SK-N-SH (cell line): ENCODE data around the gene ZGLP1. TPM values are rescaled to one million over a fixed set of nuclear protein-coding genes. Genes with fewer than 3 reads are reported as not detected.

ENCODE experiments used
- CTCF ChIA-PET: fragments of 300-600, 350-600 bp; formaldehyde crosslinking; extraction: SDS; loops from one replicate; lab custom pipeline; 2021; lab: Yijun Ruan, JAX
- POLR2A ChIA-PET: fragments of 350-600 bp; sonication (Branson Sonifier 250); formaldehyde crosslinking; extraction: SDS; loops from one replicate; lab custom pipeline; 2020; ENCODE audit warnings: antibody characterized with exemption, inconsistent platforms; lab: Yijun Ruan, JAX
- DNase-seq: peaks from one replicate; pipeline ENCODE4 v3.0.0; 2012
- H2AFZ ChIP-seq: fragments of 200-600 bp; sonication (generic); 2 replicates; pipeline ENCODE4 v1.8.1; 2016; ENCODE audit warnings: antibody characterized with exemption, mild to moderate bottlenecking, low read depth
- H3F3A ChIP-seq: fragments of 200-600 bp; sonication (generic); replicated peaks from 2 replicates; pipeline ENCODE3; 2016; ENCODE audit warnings: antibody characterized with exemption, mild to moderate bottlenecking; ENCODE audit not compliant: insufficient read depth
- H3K27ac ChIP-seq, 2 experiments: fragments of 200-500 bp in 1 of 2; fragments of 200-600 bp in 1 of 2; sonication (Bioruptor generic) in 1 of 2; sonication (generic), shearing (Covaris generic) in 1 of 2; 2 replicates each; pipeline versions ENCODE4 v1.5.1 to v1.6.1; 2014 to 2016; ENCODE audit warnings: low read depth in 2 of 2, inconsistent platforms in 1 of 2, low read length in 1 of 2, mild to moderate bottlenecking in 1 of 2, mixed read lengths in 1 of 2
- H3K27me3 ChIP-seq: fragments of 200-600 bp; sonication (generic), shearing (Covaris generic); 2 replicates; pipeline ENCODE4 v1.6.1; 2016; ENCODE audit warnings: mixed run types; ENCODE audit not compliant: insufficient read depth
- H3K36me3 ChIP-seq, 2 experiments: fragments of 200-500 bp in 1 of 2; fragments of 200-600 bp in 1 of 2; sonication (Bioruptor generic) in 1 of 2; sonication (generic) in 1 of 2; replicated peaks in 1 of 2; 2 replicates each; pipeline versions ENCODE3 to v1.5.1; 2014 to 2016; ENCODE audit warnings: low read length in 1 of 2, mild to moderate bottlenecking in 1 of 2; ENCODE audit not compliant: insufficient read depth in 2 of 2, control insufficient read depth in 1 of 2
- H3K4me1 ChIP-seq, 2 experiments: fragments of 200-500 bp in 1 of 2; fragments of 200-600 bp in 1 of 2; sonication (Bioruptor generic) in 1 of 2; sonication (generic), shearing (Covaris generic) in 1 of 2; 2 replicates each; pipeline versions ENCODE4 v1.5.1 to v1.6.1; 2014 to 2016; ENCODE audit warnings: low read depth in 1 of 2, low read length in 1 of 2, mixed run types in 1 of 2; ENCODE audit not compliant: insufficient read depth in 2 of 2, control insufficient read depth in 1 of 2
- H3K4me2 ChIP-seq: fragments of 200-600 bp; sonication (generic), shearing (Covaris generic); 2 replicates; pipeline ENCODE4 v1.6.1; 2017; ENCODE audit warnings: mixed run types
- H3K4me3 ChIP-seq, 2 experiments: fragments of 200-500 bp in 1 of 2; fragments of 200-600 bp in 1 of 2; sonication (Bioruptor generic) in 1 of 2; sonication (generic), shearing (Covaris generic) in 1 of 2; 2 replicates each; pipeline versions ENCODE4 v1.5.1 to v1.8.1; 2014 to 2016; ENCODE audit warnings: low read depth in 2 of 2, inconsistent platforms in 1 of 2, low read length in 1 of 2, mild to moderate bottlenecking in 1 of 2, mixed read lengths in 1 of 2, moderate library complexity in 1 of 2
- H3K79me2 ChIP-seq: fragments of 200-600 bp; sonication (generic); 2 replicates; pipeline ENCODE4 v1.8.1; 2017; ENCODE audit warnings: mild to moderate bottlenecking; ENCODE audit not compliant: insufficient read depth
- H3K9ac ChIP-seq: fragments of 200-600 bp; sonication (generic); 2 replicates; pipeline ENCODE4 v1.6.1; 2017; ENCODE audit warnings: mixed run types
- H3K9me2 ChIP-seq: fragments of 200-600 bp; sonication (generic); 2 replicates; pipeline ENCODE4 v1.6.1; 2017; ENCODE audit warnings: mixed run types
- H3K9me3 ChIP-seq: fragments of 200-600 bp; sonication (generic); 2 replicates; pipeline ENCODE4 v1.6.1; 2017; ENCODE audit warnings: mixed run types, mild to moderate bottlenecking, moderate library complexity
- H4K20me1 ChIP-seq: fragments of 200-600 bp; sonication (generic); 2 replicates; pipeline ENCODE4 v1.6.1; 2017; ENCODE audit warnings: mild to moderate bottlenecking, mixed run types; ENCODE audit not compliant: insufficient read depth
- CHD2 ChIP-seq: fragments of 150-350 bp; IDR thresholded peaks from 2 replicates; pipeline ENCODE4 v1.6.1; 2018; ENCODE audit warnings: low read length; ENCODE audit not compliant: partially characterized antibody
- ELF1 ChIP-seq: IDR thresholded peaks from 2 replicates; pipeline ENCODE4 v1.4.0; 2012
- EP300 ChIP-seq, 2 experiments: IDR thresholded peaks; 2 replicates each; pipeline versions ENCODE4 v1.4.0 to v1.6.1; 2012; ENCODE audit warnings: borderline replicate concordance in 1 of 2, low read depth in 1 of 2, low read length in 1 of 2
- FOSL2 ChIP-seq: IDR thresholded peaks from 2 replicates; pipeline ENCODE4 v1.4.0; 2012; ENCODE audit warnings: low read depth, mild to moderate bottlenecking, moderate library complexity, borderline replicate concordance
- FOXJ3 ChIP-seq: sonication (generic); formaldehyde crosslinking; IDR thresholded peaks from 2 replicates; pipeline ENCODE4 v1.5.1; 2020; ENCODE audit warnings: mild to moderate bottlenecking, missing genetic modification reagents
- FOXM1 ChIP-seq: IDR thresholded peaks from 2 replicates; pipeline ENCODE4 v1.4.0; 2012; ENCODE audit warnings: low read depth, mild to moderate bottlenecking
- GABPA ChIP-seq: IDR thresholded peaks from 2 replicates; pipeline ENCODE4 v1.4.0; 2012; ENCODE audit warnings: low read depth, mild to moderate bottlenecking
- JUND ChIP-seq: IDR thresholded peaks from 2 replicates; pipeline ENCODE4 v1.4.0; 2012
- MAX ChIP-seq: IDR thresholded peaks from 2 replicates; pipeline ENCODE4 v1.4.0; 2012; ENCODE audit warnings: low read depth
- MEF2A ChIP-seq: IDR thresholded peaks from 2 replicates; pipeline ENCODE4 v1.4.0; 2012; ENCODE audit warnings: low read depth, borderline replicate concordance
- NFIC ChIP-seq: IDR thresholded peaks from 2 replicates; pipeline ENCODE4 v1.4.0; 2012; ENCODE audit warnings: borderline replicate concordance
- NRF1 ChIP-seq: IDR thresholded peaks from 2 replicates; pipeline ENCODE4 v1.6.1; 2012; ENCODE audit warnings: low read depth, mild to moderate bottlenecking, low read length
- RCOR1 ChIP-seq: fragments of 150-350 bp; IDR thresholded peaks from 2 replicates; pipeline ENCODE4 v1.6.1; 2017; ENCODE audit warnings: antibody characterized with exemption, low read length
- REST ChIP-seq: IDR thresholded peaks from 2 replicates; pipeline ENCODE4 v1.6.1; 2012; ENCODE audit warnings: mild to moderate bottlenecking, low read depth, low read length, moderate library complexity
- USF2 ChIP-seq: fragments of 150-350 bp; IDR thresholded peaks from 2 replicates; pipeline ENCODE4 v1.6.1; 2017; ENCODE audit warnings: antibody characterized with exemption, low read length, low read depth, borderline replicate concordance
- YY1 ChIP-seq: IDR thresholded peaks from 2 replicates; pipeline ENCODE4 v1.4.0; 2012; ENCODE audit warnings: low read depth, mild to moderate bottlenecking
- ZBTB33 ChIP-seq: IDR thresholded peaks from 2 replicates; pipeline ENCODE4 v1.4.0; 2012; ENCODE audit warnings: low read depth, borderline replicate concordance
- WGBS: methylation state at CpG from one replicate; pipeline ENCODE4 v1.1.6; 2017; ENCODE audit warnings: low lambda C conversion rate; 5-methylcytosine and 5-hydroxymethylcytosine counted together
- polyA plus RNA-seq, 3 experiments: library from polyadenylated mRNA; depleted of rRNA; stranded (reverse); fragments of >200 nt; gene quantifications; 2 replicates each; pipeline ENCODE4 v1.2.3, GENCODE V29; 2012

The ZGLP1 gene
- polyA plus RNA-seq, 1 of the 3 experiments (the other 2 are of a cell fraction), result 1.8 TPM

- H3K9ac ChIP-seq, result no peak overlapping the region
- H3K79me2 ChIP-seq, result no peaks in the 10 kb centered on the region
- no peaks in the 10 kb centered on the region for H3K4me1 ChIP-seq
- no peaks in the 10 kb centered on the region for H3K27me3 ChIP-seq
- POLR2A ChIA-PET, result no interaction called here
- H3K4me2 ChIP-seq, result no peak overlapping the region
- no peaks in the 10 kb centered on the region for H4K20me1 ChIP-seq
- no peak overlapping the region for H2AFZ ChIP-seq
- H3K9me2 ChIP-seq, result no peaks in the 10 kb centered on the region
- no peak overlapping the region for H3K4me3 ChIP-seq
- CTCF ChIA-PET, result interaction anchor here (0.6 to 4.9 kb wide), 8 partner anchors 10 to 754 kb away, joined by 3 to 38 read pairs (median 4); partner anchors contain the start of genes ICAM1, ICAM5 and RAVER1
- H3K36me3 ChIP-seq, result no peaks in the 10 kb centered on the region
- WGBS, result 89% methylated on average over 5 of the region's 5 CpGs
- H3K27ac ChIP-seq, result no peak overlapping the region
- DNase-seq, result no peak
- no peaks in the 10 kb centered on the region for H3K9me3 ChIP-seq
- peaks cover 5% of the 10 kb centered on the region for H3F3A ChIP-seq
- TF ChIP-seq NRF1 (no peak), NFIC (no peak), ELF1 (no peak), ZBTB33 (no peak), REST (no peak), FOXJ3 (CRISPR knock-in tag) (no peak), FOSL2 (no peak), EP300 (IDR thresholded peaks at IDR 0.05; ENCODE audit: borderline replicate concordance in 1 of 2, low read depth in 1 of 2, low read length in 1 of 2) (no peak), RCOR1 (no peak), FOXM1 (no peak)
- TF ChIP-seq, all 33 proteins: peak for 0
Measured at GRCh38 chr19:10279737-10280442, 29.7 kb downstream of the ZGLP1 start.

GRCh38 chr19:10278935-10279334, 30.7 kb downstream of the ZGLP1 start:
- Histone ChIP-seq H3K79me2 (no peaks in the 10 kb centered on the region), H3K4me3 (no peak overlapping the region), H3K36me3 (no peaks in the 10 kb centered on the region), H3K9ac (no peak overlapping the region), H3K9me2 (no peaks in the 10 kb centered on the region), H3F3A (peaks cover 5% of the 10 kb centered on the region), H2AFZ (no peak overlapping the region), H3K27ac (no peak overlapping the region), H3K4me2 (no peak overlapping the region), H4K20me1 (no peaks in the 10 kb centered on the region), H3K9me3 (no peaks in the 10 kb centered on the region), H3K4me1 (no peaks in the 10 kb centered on the region), H3K27me3 (no peaks in the 10 kb centered on the region)
- DNase-seq, result no peak
- 91% methylated on average over 1 of the region's 1 CpG for WGBS
- ChIA-PET POLR2A (no interaction called here), CTCF (interaction anchor here (1.2 to 4.9 kb wide), 6 partner anchors 9 to 110 kb away, joined by 3 to 38 read pairs (median 5); partner anchors contain the start of genes ICAM1, ICAM5 and RAVER1)
- TF ChIP-seq FOXM1 (no peak), JUND (no peak), RCOR1 (no peak), USF2 (no peak), FOXJ3 (CRISPR knock-in tag) (no peak), CHD2 (no peak), GABPA (no peak), MEF2A (no peak), REST (no peak), MAX (no peak), YY1 (no peak)
